DMS153 treated with DMSO at 0.1 percent for 48 hours (cell line): ENCODE results near the gene VPS50.
"Not testable (repeated sequence)": the region's sequence is repeated elsewhere in the genome, so short reads cannot be mapped to it uniquely, and the experiment has no call there.

Experiments
- DNase-seq: peaks from one replicate; lab custom pipeline; 2025; ENCODE audit not compliant: unreplicated experiment; lab: John Stamatoyannopoulos, UW

VPS50 gene

DNA sequence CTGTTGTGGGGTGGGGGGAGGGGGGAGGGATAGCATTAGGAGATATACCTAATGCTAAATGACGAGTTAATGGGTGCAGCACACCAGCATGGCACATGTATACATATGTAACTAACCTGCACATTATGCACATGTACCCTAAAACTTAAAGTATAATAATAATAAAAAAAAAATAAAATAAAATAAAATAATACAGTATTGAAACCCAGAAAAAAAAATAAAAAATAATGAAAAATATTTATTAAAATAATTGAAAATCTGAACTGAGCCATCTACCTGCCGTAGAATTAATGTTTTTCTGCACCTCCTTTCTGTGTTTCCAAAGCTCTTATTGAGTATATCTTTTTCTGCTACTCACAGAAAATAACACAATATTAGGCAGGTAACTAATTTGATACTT, 94.1 kb downstream of the VPS50 start:
- not testable (repeated sequence) for DNase-seq

DNA sequence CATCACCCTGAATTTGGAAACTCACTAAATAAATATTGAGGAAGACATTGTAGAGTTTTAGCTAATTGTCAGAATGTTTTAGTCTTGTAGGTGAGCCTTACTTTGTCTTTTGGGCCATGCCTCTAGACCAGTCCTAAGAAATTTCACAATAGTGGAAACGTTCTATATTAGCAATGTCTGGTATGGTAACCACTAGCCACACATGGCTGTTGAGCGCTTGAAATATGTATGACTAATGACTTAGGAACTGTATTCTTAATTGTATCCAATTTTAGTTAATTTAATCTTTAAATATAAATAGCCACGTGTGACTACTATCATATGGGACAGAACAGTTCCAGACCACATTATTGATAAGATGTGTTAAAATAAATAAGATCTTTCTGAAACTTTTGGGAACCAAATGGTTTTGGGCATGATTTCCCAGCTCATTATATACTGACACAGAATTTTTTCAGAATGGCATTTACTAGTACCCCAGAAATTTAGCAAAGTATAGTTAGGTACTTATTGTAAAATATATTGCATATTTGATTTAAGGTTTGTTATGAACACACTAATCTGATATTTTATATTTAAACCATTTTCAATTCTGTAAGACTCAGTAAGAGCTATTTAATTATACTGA, 95.0 kb downstream of the VPS50 start:
- DNase-seq: no peak

DNA sequence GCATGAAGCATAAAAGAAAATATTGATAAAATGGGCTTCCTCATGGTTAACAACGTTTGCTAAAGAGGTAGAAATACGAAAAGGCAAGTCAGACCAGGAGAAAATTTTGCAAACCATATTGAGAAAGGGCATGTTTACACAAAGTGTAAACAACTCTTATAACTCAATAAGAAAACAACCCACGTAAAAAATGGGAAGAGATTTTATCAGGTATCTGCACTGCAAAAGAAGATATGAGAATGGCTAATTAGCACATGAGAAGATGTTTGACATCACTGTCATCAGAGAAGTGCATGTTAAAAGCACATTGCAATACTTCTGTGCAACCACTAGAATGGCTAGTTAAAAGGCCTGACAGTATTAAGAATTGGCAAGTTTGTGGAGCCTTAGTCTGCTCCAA, 99.5 kb downstream of the VPS50 start:
- DNase-seq: no peak

DNA sequence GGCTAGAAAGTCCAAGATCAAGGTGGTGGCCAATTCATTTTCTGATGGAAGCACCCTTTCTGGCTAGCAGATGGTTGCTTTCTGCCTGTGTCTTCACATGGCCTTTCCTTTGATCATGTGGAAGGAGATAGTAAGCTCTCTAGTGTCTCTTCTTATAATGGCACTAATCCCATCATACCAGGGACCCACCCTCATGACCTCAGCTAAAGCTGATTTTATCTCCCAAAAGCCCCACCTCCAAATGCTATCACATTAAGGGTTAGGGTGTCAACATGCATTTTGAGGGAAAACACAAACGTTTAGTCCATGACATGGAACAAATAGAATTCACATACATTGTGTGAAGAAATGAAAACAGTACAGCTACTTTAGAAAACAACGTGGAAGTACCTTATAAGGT, 100.0 kb downstream of the VPS50 start:
- DNase-seq: no peak

DNA sequence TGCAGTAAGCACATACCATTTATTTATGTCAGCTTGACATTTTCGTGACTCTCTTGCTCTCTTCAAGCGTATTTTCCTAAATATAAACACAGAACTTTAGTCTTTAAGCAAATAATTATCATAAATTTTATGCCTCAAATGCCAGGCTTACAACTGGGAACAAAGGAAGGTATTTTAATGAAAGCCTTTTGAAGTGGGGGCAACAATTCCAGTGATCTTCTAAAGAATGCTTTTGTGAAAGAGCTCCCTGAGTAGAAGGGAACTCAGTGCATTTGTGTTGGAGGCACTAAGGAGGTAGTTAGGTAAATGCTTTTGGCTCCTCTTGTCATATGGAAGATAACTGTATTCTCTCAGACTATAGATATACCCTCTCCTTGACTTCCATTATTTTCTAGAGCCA, 104.9 kb downstream of the VPS50 start:
- no peak for DNase-seq

DNA sequence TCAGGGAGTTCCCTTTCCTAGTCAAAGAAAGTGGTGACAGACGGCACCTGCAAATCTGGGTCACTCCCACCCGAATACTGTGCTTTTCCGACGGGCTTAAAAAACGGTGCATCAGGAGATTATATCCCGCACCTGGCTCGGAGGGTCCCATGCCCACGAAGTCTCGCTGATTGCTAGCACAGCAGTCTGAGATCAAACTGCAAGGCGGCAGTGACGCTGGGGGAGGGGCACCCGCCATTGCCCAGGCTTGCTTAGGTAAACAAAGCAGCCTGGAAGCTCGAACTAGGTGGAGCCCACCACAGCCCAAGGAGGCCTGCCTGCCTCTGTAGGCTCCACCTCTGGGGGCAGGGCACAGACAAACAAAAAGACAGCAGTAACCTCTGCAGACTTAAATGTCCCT, 110.0 kb downstream of the VPS50 start:
- DNase-seq: not testable (repeated sequence)

DNA sequence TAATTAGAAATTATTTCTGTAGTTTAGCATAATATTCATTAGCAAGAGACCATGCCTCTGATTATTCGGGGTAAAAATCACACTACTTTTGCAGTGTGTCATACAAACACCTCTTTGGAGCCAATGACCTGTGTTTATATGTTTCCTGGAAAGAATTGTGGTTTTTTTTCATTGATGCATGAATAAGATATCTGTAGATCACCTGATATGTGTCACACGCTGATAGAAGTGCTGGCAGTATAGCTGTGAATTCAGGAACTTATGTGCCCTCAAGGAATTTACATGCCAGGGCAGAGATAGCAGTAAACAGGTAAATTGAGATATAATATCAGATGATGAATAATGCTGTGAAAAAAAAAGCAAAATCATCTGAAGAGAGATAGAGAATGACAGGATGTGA, 118.2 kb downstream of the VPS50 start:
- no peak for DNase-seq

DNA sequence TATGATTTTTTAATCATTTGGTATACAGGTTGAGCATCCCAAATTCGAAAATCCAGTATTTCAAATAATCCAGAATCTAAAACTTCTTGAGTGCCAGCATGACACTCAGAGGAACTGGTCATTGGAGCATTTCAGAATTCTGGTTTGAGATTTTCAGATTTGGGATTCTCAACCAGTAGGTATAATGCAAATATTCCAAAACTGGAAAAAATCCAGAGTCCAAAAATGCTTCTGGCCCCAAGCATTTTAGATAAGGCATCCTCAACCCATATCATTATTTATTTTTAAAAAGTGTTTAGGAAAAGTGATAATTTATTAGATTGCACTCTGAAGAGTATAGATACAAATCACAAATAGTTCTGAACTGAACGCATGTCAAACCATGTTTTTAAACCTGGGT, 120.7 kb downstream of the VPS50 start:
- DNase-seq: no peak

DNA sequence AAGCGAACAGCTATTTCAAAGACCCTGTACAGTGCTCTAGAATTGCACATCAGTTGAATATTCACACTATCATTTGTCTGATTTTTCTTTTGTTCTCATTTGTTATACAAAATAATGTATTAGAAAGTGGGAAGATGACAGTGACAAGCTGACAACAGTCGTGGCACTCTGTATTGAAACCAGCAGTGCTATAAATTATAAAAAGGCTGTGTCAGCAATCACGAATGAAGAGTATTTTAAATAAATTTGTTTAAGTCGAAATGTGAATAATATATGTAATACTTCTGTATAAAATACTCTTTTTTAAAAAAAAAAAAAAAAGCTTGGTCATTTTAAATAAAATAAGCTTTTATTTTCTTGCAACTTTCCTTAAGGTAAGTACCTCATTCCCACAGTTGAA, 122.6 kb downstream of the VPS50 start:
- no peak for DNase-seq

DNA sequence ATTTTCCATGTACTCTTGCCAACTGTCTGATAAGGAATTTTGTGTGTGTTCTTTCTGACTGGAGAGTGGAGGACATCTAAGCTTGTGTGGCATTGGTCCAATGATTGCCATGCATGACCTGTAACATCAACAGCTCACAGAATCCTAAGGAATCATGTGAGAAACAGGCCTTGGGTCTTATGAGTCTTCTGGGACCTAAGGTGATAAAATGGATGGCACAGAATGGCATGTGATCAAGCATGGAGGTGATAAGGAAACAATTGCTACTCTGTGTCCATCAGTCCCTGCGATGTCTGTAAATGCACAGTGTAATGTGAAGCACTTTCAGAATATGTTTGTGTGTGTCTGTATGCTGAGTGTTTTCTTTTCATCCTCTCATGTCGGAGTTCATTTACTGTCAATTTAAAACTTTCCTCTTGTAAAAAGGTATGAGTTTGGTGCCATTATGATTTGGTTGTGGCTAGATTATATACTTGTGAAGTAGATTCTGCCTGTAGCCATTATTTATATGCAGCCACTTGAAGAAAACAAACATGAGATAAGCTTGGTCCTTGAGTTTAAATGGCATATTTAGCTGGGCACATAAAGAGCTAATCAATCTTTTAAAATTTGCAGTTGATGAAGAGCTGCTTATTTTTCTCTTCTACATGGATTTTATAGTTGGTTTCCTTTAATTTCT, 127.5 kb downstream of the VPS50 start:
- peak; percentile 92 for DNase-seq

DNA sequence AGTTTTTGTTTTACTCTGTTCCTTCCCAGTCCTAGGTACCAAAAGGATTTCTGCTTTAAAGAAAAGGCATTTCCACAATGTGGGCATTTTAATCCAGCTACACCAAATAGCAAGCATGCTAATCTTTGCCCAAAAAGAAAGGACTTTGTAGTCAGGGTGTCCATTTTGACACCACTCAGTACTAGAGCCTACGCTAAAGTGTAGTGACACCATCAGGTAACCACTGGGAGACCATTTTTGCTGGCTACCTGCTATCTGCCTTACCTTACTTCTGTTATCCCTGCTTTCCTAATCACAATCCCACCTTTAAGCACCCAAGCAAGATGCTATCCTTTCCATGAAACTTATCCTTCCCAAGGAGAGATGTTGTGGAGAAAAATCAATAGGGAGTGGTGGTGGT, 129.7 kb downstream of the VPS50 start:
- no peak for DNase-seq

DNA sequence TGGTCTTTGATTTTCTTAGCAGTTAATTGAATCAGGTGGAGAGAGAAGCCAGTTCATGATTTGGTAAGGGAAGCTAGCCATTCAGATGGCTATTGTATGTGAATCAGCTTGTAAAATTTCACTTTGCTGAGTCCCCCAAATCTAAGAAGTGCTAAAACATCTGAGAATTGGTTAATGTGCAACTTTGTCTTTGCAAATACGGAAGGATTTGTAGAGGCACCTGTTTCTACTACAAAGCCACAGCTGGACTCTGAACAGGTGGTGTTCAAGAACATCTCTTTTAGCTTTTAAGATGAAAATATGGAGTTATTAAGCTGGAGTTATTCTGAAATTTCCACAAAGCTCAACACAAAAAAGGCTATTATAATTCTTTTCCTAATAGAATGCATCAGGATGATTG, 132.6 kb downstream of the VPS50 start:
- DNase-seq: no peak

DNA sequence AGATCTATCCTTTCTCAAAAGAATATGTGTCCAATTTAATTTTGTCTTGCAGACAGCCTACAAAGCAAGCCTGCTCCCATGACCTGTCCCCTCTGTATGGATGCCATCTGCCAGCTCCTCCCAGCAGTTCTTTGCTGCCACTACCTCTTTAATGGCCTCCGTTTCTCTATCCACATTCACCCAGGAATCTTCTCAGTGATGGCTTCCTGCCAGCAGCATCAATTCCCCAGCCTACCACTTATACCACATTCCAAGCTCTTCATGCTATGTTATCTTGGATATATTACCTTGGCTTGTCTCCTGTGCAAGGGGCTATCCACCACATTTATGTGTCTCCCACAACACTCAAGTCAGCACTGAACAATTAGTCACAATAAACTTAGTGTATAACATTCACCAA, 133.2 kb downstream of the VPS50 start:
- DNase-seq: no peak

DNA sequence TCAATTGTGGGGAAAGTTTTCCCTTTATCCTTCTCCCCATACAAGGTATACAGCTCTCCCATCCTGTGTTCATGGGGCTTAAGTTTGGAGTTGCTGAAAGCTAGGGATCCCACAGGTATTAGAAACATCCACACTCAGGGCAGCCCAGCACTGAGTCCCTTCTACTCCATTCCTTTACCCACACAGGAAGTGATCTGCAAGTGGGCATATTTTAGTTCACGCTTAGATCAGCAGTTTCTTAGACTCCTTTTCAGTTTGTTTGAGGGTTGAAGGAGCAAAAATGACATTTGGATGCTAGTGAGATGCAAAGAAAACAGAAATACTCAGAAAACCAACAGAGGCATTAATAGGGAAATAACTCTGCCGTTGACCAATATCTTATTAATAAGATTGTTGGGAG, 134.7 kb downstream of the VPS50 start:
- no peak for DNase-seq

DNA sequence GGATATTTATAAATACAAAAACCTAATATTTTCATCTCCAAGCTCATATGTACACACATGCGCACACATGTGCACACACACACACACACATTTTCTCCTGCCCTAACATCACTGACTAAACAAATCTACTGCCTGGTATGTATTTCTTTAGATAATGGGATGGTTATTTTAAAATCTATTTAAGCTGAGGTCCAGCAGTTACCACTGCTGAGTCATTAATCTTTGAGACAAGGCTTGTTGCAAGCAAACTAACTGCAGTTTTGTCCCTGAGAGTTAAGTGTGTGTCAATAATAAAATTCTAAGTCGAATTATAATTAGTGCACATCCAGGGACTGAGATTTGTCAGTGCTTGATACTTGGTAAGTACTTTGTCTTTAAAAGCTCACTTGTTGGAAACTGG, 135.1 kb downstream of the VPS50 start:
- DNase-seq: no peak

DNA sequence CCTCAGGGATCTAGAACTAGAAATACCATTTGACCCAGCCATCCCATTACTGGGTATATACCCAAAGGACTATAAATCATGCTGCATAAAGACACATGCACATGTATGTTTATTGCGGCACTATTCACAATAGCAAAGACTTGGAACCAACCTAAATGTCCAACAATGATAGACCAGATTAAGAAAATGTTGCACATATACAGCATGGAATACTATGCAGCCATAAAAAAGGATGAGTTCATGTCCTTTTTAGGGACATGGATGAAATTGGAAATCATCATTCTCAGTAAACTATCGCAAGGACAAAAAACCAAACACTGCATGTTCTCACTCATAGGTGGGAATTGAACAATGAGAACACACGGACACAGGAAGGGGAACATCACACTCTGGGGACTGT, 138.8 kb downstream of the VPS50 start:
- not testable (repeated sequence) for DNase-seq

DNA sequence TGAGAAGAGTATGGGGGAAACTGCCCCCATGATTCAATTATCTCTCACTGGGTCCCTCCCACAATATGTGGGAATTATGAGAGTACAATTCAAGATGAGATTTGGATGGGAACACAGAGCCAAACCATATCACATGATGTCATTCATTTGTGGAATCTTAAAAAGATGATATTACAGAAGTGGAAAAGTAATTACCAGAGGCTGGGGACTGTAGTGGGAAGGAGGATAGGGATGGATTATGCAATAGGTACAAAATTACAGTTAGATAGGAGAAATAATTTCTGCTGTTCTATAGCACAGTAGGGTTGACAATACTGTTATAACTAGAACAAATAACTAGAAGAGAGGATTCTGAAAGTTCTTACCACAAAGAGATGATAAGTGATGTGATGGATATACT, 141.4 kb downstream of the VPS50 start:
- no peak for DNase-seq

DNA sequence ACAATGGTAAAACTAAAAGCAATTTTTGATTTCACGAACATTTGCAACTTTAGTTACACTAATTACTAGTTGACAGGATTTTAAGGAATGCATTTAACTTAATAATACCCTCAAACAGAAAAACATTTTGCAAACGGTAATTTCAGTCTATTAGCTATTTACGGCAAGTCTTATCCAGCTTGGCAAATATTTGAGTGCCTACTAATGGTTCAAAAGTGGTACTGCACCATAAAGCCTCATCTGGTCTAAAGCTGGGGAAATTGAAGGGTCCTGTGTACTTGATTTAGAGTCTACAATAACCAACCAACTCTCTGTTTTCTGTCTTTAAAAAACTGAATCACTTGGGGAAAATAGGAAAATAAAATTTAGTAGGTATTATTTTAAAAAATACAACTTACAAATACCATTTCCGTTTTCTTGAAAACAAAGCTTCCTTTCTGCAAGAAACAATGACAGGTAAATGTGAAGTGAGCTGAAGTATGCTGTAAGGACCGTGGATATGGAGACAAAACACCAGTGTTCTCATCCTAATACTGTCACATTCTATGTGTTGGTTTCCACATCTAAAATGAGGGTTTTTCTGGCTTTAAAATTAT, 142.3 kb downstream of the VPS50 start:
- peak; percentile 49 for DNase-seq

DNA sequence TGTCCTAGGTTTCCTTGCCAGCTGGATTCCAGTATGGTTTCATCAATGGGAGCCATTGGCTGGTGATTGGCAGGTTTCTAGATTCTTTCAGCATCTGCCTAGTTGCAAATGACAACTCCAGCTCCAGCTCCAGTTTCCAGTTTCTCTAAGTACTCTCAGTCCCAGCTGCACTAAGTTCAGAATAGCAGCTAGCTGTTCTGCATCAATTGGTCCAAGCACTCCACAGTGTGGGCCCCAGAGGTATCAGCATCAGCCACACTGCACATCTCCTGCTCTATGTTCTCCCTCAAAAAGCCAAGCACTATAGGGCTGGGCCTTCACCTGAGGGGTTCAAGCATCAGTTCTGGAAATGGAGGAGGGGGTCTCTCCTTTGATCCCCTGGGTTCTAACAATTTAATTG, 143.4 kb downstream of the VPS50 start:
- DNase-seq: no peak

DNA sequence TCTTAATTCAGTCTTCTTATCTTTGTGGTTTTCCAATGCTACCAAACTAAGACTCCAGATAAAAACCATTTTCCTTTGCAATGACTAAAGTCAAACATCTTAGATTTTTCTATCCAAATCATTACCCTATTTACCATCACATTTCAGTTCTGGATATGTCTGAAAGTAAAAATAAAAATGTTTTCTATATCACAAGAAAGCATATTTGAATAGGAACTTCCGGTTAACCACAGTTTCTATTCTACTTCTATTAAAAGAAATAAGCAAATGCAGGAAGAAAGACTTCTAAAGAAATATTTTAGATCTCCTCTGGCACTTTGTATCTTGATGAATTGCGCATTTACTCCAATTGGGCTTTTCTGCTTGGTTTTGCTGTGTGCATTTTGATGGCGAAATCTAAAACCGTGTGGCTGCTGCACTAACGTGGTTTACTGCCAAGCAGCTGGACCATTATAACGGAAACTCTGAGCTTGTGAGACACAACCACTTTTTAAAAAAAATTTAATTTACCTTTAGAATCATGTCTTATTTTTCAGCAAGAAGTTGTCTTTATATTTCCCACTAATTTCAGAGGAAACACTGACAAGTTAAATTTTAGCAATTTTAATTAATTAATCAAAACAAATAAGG, 146.1 kb downstream of the VPS50 start:
- no peak for DNase-seq

DNA sequence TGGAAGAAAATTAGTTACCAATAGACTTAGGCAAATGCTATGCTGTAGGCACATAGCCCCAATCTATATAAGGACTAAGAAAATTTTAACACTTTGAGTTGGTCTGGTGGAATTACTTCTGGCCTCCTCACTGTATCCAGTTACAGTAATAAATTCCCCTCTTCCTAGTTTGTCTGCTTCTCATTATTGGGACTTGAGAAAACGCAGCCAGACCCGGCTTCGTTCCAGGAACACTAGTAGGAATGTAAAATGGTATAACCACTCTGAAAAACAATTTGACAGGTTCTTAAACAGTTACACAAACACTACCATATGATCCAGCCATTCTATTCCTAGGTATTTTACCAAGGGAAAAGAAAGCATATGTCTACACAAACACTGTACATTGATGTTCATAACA, 150.2 kb downstream of the VPS50 start:
- no peak for DNase-seq

DNA sequence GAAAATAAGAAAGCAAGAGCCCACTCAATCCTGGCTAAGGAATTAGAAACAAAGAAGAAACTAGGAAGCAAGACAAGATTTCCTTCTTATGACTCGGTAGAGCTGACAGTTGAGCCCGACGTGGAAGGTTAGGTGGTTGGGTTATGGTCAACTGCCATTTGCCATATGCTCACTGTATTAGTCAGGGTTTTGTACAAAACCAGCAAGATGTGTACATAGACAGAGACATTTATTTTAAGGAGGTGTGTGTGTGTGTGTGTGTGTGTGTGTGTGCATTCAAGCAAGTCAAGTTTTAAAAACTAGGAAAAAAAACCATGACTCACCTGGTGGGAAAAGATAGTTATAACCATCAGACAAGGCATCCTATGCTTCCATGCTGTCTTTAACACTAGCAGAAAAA, 158.5 kb downstream of the VPS50 start:
- no peak for DNase-seq
